ENCODE data around the gene GKN2.

- no peak for TF ChIP-seq ZNF432 (CRISPR knock-in tag; IDR thresholded peaks at IDR 0.05; ENCODE audit: borderline replicate concordance)
- no peak for TF ChIP-seq POLR2AphosphoS2 (IDR thresholded peaks at IDR 0.05; ENCODE audit: low read depth, low read length)
Measured at GRCh38 chr2:68977453-68977852, 24.8 kb upstream of the GKN2 start.
